HFF-Myc (cell line): Measurements from ENCODE around the gene CACNA1C.

Experiments
- DNase-seq: peaks from one replicate; pipeline ENCODE4 v3.0.0-alpha.2; 2011; ENCODE audit warnings: low read depth; ENCODE audit errors: extremely low read depth
- H3K4me3 ChIP-seq: replicated peaks from 2 replicates; pipeline ENCODE4 v1.5.1; 2011; ENCODE audit warnings: low read depth, mild to moderate bottlenecking, control low read depth, low read length
- TF ChIP-seq, protein P1 (sequence below): IDR thresholded peaks from 2 replicates; pipeline ENCODE4 v1.5.1; 2012; ENCODE audit warnings: mild to moderate bottlenecking, low read depth, low read length, control low read depth; ENCODE audit errors: missing control alignments

The CACNA1C gene

DNA sequence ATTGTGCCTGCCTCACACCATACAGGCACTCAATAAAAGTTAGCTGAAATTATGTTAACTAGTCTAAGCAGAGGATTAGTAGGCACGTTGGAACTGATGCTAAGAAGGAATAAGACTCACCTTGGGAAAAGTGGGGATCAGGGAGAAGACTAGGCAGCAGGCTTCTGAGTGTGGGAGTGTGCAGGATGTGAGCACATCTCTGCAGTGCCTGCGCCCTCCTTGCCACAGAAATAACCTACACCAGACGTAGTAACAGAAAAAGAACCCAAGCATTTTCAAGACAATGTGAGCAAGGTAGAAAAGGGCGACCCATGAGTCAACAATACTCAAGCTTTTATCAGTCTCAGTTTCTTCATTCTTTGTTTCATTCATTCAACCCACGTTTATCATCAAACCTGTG lies 113.9 kb downstream of the CACNA1C start:
- TF ChIP-seq, protein P1, sequence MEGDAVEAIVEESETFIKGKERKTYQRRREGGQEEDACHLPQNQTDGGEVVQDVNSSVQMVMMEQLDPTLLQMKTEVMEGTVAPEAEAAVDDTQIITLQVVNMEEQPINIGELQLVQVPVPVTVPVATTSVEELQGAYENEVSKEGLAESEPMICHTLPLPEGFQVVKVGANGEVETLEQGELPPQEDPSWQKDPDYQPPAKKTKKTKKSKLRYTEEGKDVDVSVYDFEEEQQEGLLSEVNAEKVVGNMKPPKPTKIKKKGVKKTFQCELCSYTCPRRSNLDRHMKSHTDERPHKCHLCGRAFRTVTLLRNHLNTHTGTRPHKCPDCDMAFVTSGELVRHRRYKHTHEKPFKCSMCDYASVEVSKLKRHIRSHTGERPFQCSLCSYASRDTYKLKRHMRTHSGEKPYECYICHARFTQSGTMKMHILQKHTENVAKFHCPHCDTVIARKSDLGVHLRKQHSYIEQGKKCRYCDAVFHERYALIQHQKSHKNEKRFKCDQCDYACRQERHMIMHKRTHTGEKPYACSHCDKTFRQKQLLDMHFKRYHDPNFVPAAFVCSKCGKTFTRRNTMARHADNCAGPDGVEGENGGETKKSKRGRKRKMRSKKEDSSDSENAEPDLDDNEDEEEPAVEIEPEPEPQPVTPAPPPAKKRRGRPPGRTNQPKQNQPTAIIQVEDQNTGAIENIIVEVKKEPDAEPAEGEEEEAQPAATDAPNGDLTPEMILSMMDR, result no peak
- H3K4me3 ChIP-seq, result no peak overlapping the region
- no peak for DNase-seq

DNA sequence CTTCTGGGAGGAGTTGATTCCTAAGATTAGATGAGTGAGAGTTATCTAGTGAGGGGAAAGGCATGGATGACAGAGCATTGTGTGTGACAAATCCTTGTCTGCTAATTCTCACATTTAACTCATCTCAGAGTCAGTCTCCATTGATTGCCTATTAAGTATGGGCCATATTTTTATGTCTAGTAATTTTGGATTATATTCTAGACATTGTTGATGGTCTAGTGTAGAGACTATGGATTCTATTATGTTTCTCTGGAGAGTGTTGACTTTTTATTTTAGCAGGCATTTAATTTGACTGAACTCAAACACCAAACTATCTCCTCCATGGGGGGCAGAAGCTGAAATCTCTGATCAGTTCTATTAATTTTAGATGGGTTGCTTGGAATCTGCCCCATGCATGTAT lies 114.4 kb downstream of the CACNA1C start:
- TF ChIP-seq, protein P1, result no peak
- H3K4me3 ChIP-seq, result no peak overlapping the region
- no peak for DNase-seq

DNA sequence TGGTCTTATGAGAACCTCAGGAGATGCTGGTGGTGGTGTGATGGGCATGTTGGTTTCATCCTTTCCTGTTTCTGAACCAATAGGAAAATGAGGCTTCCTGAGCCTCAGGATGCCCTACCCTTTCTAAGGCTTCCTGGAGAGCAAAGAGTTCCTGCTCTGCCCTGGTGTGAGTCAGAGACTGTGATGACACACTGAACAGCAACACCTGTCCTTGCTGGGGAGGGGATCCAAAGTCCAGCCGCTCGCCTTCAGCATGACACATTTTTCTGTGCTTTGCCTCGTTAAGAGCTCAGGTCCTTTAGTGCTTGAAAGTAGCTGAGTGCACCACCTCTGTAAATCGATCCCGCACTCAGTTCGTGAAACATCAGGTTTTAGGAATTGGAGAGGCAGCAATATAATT lies 116.0 kb downstream of the CACNA1C start:
- TF ChIP-seq, protein P1, result no peak
- no peak overlapping the region for H3K4me3 ChIP-seq
- no peak for DNase-seq

DNA sequence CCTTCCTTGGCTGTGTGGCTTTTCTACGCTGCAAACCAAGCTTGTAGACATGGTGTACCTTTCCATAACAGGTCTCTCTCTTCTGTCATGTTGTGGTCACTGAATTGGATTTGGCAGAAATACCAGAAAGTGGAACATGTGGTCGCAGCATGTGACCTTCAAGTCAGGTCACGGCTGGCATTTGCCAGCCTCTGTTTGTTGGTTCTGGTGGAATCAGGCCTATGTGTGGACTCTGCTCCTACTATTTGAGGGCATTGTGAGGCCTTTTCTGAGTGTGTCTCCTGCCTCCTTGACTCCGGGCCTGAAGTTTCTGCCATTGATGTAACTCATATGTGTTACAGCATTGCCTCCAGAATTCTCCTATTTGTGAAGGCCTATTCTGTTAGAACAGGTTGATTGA lies 116.7 kb downstream of the CACNA1C start:
- TF ChIP-seq, protein P1, result no peak
- DNase-seq, result no peak

DNA sequence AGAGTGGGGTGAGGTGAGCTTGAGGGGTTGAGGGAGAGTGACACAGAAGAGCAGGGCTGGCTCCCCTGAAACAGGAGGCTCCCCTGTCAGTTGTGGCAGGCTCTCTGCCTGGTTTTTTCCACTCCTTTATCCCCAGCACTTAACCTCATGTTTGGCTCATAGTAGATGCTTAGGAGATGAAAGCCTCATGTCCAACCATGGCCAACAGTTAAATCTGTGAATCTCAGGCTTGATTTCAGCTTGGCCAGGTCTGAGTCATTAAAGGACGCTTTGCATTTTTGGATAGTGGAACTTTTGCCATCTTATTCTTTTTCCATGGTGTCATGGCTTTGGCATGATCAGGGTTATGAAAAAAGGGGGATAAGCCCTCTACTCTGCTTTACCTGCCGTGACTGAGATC lies 117.2 kb downstream of the CACNA1C start:
- TF ChIP-seq, protein P1, result no peak
- H3K4me3 ChIP-seq, result no peak overlapping the region
- DNase-seq, result no peak

More for the DNA sequence above, 116.7 kb downstream of the CACNA1C start:
- H3K4me3 ChIP-seq, result no peak overlapping the region

DNA sequence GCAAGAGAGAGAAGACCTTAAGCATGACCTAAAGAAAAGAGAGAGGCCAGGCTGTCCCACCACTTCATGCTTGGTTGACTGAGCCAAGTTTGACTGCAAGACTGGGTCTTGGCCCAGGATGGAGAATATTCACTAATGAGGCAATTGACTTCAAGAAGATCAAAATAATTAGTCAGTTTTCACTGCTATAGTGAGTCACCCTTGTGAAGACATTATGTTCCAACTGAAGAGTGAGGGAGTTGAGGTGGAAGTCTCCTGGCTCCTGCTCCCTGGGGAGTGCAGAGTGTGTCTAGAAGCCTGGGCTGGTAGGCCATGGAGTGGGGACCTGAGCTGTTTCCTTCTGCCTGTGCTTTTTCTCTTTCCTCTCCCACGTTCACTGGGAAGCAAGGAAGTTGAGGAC lies 117.6 kb downstream of the CACNA1C start:
- TF ChIP-seq, protein P1, result no peak
- H3K4me3 ChIP-seq, result no peak overlapping the region
- no peak for DNase-seq

DNA sequence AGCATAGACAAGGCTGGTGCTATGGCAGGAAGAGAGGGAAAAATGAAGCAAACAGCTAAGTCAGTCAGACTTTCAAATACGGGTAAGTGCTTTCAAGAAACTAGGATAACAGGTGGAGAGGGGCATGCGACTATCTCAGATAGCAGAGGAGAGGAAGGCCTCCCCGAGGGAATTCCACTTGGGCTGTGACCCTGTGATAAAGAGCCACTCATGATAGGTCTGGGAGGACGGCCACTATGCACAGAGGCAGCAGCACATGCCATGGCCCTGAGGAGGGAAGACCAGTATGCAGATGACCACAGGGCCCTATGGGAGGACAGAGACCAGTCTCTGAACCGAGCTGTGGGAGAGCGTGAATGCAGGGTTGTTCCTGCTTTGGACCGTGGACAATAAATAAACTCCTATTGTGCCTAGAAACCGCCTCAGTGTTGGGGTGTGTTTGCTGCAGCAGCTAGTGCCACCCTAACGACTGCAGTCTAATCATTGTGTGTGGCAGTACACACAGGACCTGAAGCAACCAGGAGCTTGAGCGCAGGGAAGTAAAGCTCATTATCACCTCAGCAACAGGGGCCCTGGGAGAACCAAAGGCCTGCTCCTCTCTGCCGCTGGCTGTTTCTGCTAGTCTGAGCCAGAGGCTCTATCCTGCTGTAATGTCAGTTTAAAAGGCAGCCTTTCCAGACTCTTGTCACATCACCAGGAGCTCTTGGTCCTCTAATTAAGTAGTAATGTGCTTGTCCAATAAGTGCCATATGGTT lies 119.1 kb downstream of the CACNA1C start:
- TF ChIP-seq, protein P1, result no peak
- DNase-seq, result no peak
- no peak overlapping the region for H3K4me3 ChIP-seq
